Posterior vena cava (tissue), 2 donors: ENCODE results near the gene ABCC9. TPM values are rescaled to one million over a fixed set of nuclear protein-coding genes. Genes with fewer than 3 reads are reported as not detected.

Experiments used
- DNase-seq: peaks from one replicate; pipeline ENCODE4 v3.0.0-alpha.2; 2020; ENCODE audit warnings: low spot score
- intact Hi-C, 2 donors: fragments of 100-400 bp; cut with DNase I; formaldehyde crosslinking; loops; one replicate each; pipeline versions ENCODE4 v1.14.1 to v1.14.2; 2022 to 2023
- total RNA-seq, 2 donors: library from RNA; stranded (reverse); fragmentation: NEBNext Ultra II Directional; extraction: Animal tissue kit (Norgen Biotek cat#: 25700); gene quantifications; one replicate each; pipeline ENCODE4 v1.2.1, GENCODE V29; 2021
- donor health status: DM: yes; HTN: yes; CAD: no.
- donor health status: DM: yes; HTN: yes; CAD: no.

The ABCC9 gene
- total RNA-seq, 2 donors from 2014 or later, result 75.4 to 90.4 TPM

DNA sequence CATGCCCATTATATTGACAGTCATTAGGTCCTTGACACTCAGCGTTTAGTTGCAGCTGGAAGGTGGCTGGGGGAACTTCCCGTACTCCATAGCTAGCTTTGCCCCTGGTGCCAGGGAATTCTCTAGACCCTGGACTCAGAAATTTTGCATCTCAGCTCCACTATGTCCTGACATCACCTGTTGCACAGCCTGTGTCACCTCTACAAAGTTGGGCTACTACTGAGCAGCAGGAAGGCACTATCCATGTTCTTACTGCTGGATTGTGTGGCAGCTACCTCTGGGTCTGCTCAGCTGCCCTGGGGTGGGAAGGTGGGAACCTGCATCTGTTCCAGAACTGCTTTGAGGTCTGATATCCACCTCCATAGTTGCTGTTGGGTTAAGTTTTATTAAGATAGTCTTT lies 177.7 kb downstream of the ABCC9 start:
- no peak for DNase-seq
- intact Hi-C loops, result loop anchor here in 1 of 2 donors (10.0 kb wide), 1 partner anchor 221 kb away; no protein-coding TSS in a partner anchor

DNA sequence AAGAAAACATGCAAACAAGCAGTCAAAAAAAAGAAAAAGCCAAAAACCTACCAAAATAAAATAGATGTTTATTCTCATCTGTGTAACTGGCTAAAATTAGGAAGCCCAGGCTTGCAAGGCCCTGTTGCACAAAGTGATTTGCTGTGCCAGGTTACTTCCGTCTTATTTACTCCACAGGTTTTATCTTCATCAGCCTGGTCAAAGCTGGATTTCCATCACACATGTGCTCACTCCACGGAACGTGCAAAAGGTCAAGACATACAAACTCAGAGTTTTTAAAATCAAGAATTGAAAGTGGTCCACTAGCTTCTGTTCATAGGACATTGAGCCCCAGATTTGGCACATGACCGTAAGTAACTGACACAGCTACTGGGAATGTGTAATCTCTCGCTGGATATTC lies 181.5 kb downstream of the ABCC9 start:
- intact Hi-C loops, result loop anchor here in 1 of 2 donors (10.0 kb wide), 1 partner anchor 225 kb away; no protein-coding TSS in a partner anchor
- no peak for DNase-seq

DNA sequence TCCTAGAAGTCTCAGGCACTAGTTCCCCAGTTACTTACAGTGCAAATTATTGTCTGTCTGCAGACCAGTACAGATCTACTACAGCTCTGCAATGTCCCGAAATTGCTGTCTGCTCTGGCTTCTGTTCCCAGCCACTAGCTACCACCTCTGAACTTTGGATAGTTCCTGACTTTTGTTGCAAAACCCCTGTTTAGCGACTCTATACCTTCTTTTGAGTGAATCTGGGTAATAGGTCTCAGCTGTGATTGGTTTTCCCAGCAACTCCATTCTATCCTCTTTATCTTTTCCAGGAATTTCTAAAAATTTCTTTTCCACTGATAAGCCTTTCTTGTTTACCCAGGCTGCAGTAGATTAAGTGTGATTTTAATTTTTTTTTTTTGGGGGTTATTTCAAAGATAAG lies 183.5 kb downstream of the ABCC9 start:
- DNase-seq, result no peak

DNA sequence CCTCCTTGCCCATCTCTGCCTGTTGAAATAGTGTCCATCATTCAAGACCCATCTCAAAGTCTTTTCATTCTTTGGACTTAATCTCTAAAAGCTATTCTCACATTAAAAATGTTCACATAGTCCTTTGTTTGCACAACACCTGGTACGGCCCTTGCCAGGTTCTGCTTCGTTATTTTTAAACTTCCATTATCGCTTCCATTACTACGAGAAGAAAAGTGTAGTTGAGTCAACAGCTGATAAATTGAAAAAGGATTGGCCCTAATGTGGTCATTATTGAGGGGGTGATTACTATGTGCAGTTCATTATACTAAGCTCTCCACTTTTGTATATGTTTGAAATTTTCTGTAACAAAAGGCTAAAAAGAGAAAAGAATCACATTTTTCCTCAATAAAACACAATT lies 184.5 kb downstream of the ABCC9 start:
- intact Hi-C loops, result no loop called here
- DNase-seq, result no peak

More for the DNA sequence above, 183.5 kb downstream of the ABCC9 start:
- intact Hi-C loops, result no loop called here

DNA sequence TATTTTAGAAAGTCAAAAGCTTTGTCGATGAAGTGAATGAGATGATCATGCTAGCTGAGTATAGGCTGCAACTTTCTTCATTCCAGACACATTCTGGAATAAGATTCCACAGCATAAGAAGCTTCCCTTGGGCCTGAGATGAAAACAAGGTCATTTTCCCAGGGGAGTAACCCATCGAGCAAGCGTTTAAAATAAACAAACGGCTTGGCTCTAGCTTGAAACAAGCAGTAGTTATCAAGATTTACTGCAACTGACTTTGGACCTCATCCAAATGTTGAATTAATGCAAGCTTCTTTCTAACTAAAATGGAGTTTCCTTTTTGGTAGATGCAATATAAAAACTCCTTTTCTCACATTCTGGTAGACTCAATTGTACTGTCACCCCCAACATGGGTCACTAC lies 189.7 kb downstream of the ABCC9 start:
- DNase-seq, result no peak
- intact Hi-C loops, result no loop called here

Other genes starting within 250 kb of the ABCC9 start
- gene KCNJ8, start 166.7 kb downstream of the ABCC9 start, total RNA-seq, result 10 to 100 TPM; 30.9 to 32.0 TPM
- gene CMAS, start 104.8 kb upstream of the ABCC9 start, total RNA-seq, result 10 to 100 TPM; 28.8 to 42.1 TPM